Natural killer cell treated with Interleukin-12 subunit alpha and Interleukin-12 subunit beta and Interleukin-15 and Interleukin-18, amount 100 ng/mL, for 72 hours (primary cell): ENCODE measurements around the gene DCLRE1C. TPM values are rescaled to one million over a fixed set of nuclear protein-coding genes. Genes with fewer than 3 reads are reported as not detected.
"Not testable (repeated sequence)": the region's sequence is repeated elsewhere in the genome, so short reads cannot be mapped to it uniquely, and the experiment has no call there.

ENCODE experiments used
- ATAC-seq, 2 donors: fragments of 150-1000 bp; cut with Tn5 transposase in 1 of 2; sonication (Bioruptor Pico), chemical (Tn5 transposase) in 1 of 2; 2 replicates each; pipeline ENCODE4 v1.10.0; 2021
- DNase-seq: peaks from one replicate; pipeline ENCODE4 v3.0.0; 2022; ENCODE audit warnings: low spot score
- H3K27ac Mint-ChIP-seq, 2 donors: 1 replicate in 1 of 2; 2 replicates in 1 of 2; pipeline ENCODE4 v1.8.0; 2022; ENCODE audit warnings: mixed read lengths in 2 of 2, mild to moderate bottlenecking in 1 of 2, moderate library complexity in 1 of 2
- H3K27me3 Mint-ChIP-seq, 2 donors: 1 replicate in 1 of 2; 2 replicates in 1 of 2; pipeline ENCODE4 v1.8.0; 2022; ENCODE audit warnings: mixed read lengths in 2 of 2
- H3K36me3 Mint-ChIP-seq: one replicate; pipeline ENCODE4 v1.8.0; 2022; ENCODE audit warnings: mixed read lengths
- H3K4me1 Mint-ChIP-seq, 2 donors: 1 replicate in 1 of 2; 2 replicates in 1 of 2; pipeline ENCODE4 v1.8.0; 2022; ENCODE audit warnings: low read depth in 2 of 2, mixed read lengths in 2 of 2, mild to moderate bottlenecking in 1 of 2
- H3K4me3 Mint-ChIP-seq: one replicate; pipeline ENCODE4 v1.8.0; 2022; ENCODE audit warnings: mixed read lengths
- H3K9me3 Mint-ChIP-seq: 2 replicates; pipeline ENCODE4 v1.8.0; 2022; ENCODE audit warnings: mixed read lengths
- total RNA-seq, 2 donors: library from RNA; stranded (reverse); gene quantifications; one replicate each; pipeline ENCODE4 v1.2.3, GENCODE V29; 2022

The DCLRE1C gene
- total RNA-seq, 2 donors from 2014 or later = 24.8 to 37.3 TPM

- no peak for ATAC-seq
- H3K27me3 Mint-ChIP-seq = no peaks in the 10 kb centered on the region
- H3K4me1 Mint-ChIP-seq = peaks cover 0 to 3% of the 10 kb centered on the region in 2 donors
- no peaks in the 10 kb centered on the region for H3K9me3 Mint-ChIP-seq
- H3K27ac Mint-ChIP-seq = no peak overlapping the region
- no peak overlapping the region for H3K4me3 Mint-ChIP-seq
- H3K36me3 Mint-ChIP-seq = peaks cover 30% of the 10 kb centered on the region
- DNase-seq = no peak
These were observed 27.0 kb downstream of the DCLRE1C start for GRCh38 chr10:14926722-14927416.

GRCh38 chr10:14926061-14926470 is 27.8 kb downstream of the DCLRE1C start:
- DNase-seq (no peak), ATAC-seq (no peak)
- Mint-ChIP-seq H3K27ac (no peak overlapping the region), H3K9me3 (no peaks in the 10 kb centered on the region), H3K36me3 (peaks cover 37% of the 10 kb centered on the region), H3K27me3 (no peaks in the 10 kb centered on the region), H3K4me1 (peaks cover 0 to 7% of the 10 kb centered on the region in 2 donors), H3K4me3 (no peak overlapping the region)

GRCh38 chr10:14925268-14925667 is 28.6 kb downstream of the DCLRE1C start:
- no peaks in the 10 kb centered on the region for H3K9me3 Mint-ChIP-seq
- DNase-seq = no peak

GRCh38 chr10:14924013-14924412 is 29.9 kb downstream of the DCLRE1C start:
- H3K4me3 Mint-ChIP-seq = no peak overlapping the region
- H3K9me3 Mint-ChIP-seq = no peaks in the 10 kb centered on the region
- no peak for DNase-seq
- no peaks in the 10 kb centered on the region for H3K27me3 Mint-ChIP-seq
- no peak for ATAC-seq
- H3K27ac Mint-ChIP-seq = no peak overlapping the region
- peaks cover 0 to 10% of the 10 kb centered on the region in 2 donors for H3K4me1 Mint-ChIP-seq
- peaks cover 52% of the 10 kb centered on the region for H3K36me3 Mint-ChIP-seq

More at GRCh38 chr10:14925268-14925667, 28.6 kb downstream of the DCLRE1C start:
- peaks cover 0 to 7% of the 10 kb centered on the region in 2 donors for H3K4me1 Mint-ChIP-seq
- ATAC-seq = no peak
- H3K36me3 Mint-ChIP-seq = peaks cover 40% of the 10 kb centered on the region
- no peak overlapping the region for H3K27ac Mint-ChIP-seq
- H3K4me3 Mint-ChIP-seq = no peak overlapping the region
- no peaks in the 10 kb centered on the region for H3K27me3 Mint-ChIP-seq

GRCh38 chr10:14918964-14919363 is 34.9 kb downstream of the DCLRE1C start:
- Mint-ChIP-seq H3K4me3 (no peak overlapping the region), H3K4me1 (peaks cover 6 to 20% of the 10 kb centered on the region in 2 donors), H3K36me3 (peaks cover 60% of the 10 kb centered on the region), H3K27me3 (no peaks in the 10 kb centered on the region), H3K9me3 (no peaks in the 10 kb centered on the region), H3K27ac (peak overlapping the region in 1 of 2 donors; percentile 27)
- DNase-seq = no peak
- no peak for ATAC-seq

GRCh38 chr10:14917827-14918226 is 36.1 kb downstream of the DCLRE1C start:
- H3K27ac Mint-ChIP-seq = no peak overlapping the region
- H3K4me1 Mint-ChIP-seq = peaks cover 11 to 23% of the 10 kb centered on the region in 2 donors
- DNase-seq (no peak), ATAC-seq (no peak)
- no peaks in the 10 kb centered on the region for H3K27me3 Mint-ChIP-seq
- H3K4me3 Mint-ChIP-seq = no peak overlapping the region
- no peaks in the 10 kb centered on the region for H3K9me3 Mint-ChIP-seq
- peaks cover 67% of the 10 kb centered on the region for H3K36me3 Mint-ChIP-seq

- Mint-ChIP-seq H3K4me1 (peaks cover 11 to 23% of the 10 kb centered on the region in 2 donors), H3K27ac (no peak overlapping the region), H3K36me3 (peaks cover 61% of the 10 kb centered on the region), H3K27me3 (no peaks in the 10 kb centered on the region), H3K9me3 (no peaks in the 10 kb centered on the region), H3K4me3 (no peak overlapping the region)
- ATAC-seq (no peak), DNase-seq (no peak)
These were observed 37.3 kb downstream of the DCLRE1C start for GRCh38 chr10:14916600-14916999.

- Mint-ChIP-seq H3K4me1 (peaks cover 11 to 20% of the 10 kb centered on the region in 2 donors), H3K4me3 (no peak overlapping the region), H3K9me3 (no peaks in the 10 kb centered on the region), H3K27me3 (no peaks in the 10 kb centered on the region), H3K27ac (no peak overlapping the region), H3K36me3 (peaks cover 55% of the 10 kb centered on the region)
- DNase-seq (no peak), ATAC-seq (no peak)
These were observed 42.1 kb downstream of the DCLRE1C start for GRCh38 chr10:14911801-14912200.

GRCh38 chr10:14910953-14911352 is 42.9 kb downstream of the DCLRE1C start:
- no peaks in the 10 kb centered on the region for H3K9me3 Mint-ChIP-seq
- peaks cover 11 to 18% of the 10 kb centered on the region in 2 donors for H3K4me1 Mint-ChIP-seq
- DNase-seq = no peak
- H3K36me3 Mint-ChIP-seq = peaks cover 51% of the 10 kb centered on the region
- no peak for ATAC-seq
- H3K27me3 Mint-ChIP-seq = no peaks in the 10 kb centered on the region
- no peak overlapping the region for H3K27ac Mint-ChIP-seq
- H3K4me3 Mint-ChIP-seq = no peak overlapping the region

GRCh38 chr10:14909101-14909500 is 44.8 kb downstream of the DCLRE1C start:
- H3K4me1 Mint-ChIP-seq = peaks cover 5 to 8% of the 10 kb centered on the region in 2 donors
- DNase-seq = no peak
- H3K27ac Mint-ChIP-seq = no peak overlapping the region
- H3K27me3 Mint-ChIP-seq = no peaks in the 10 kb centered on the region
- peaks cover 42% of the 10 kb centered on the region for H3K36me3 Mint-ChIP-seq
- H3K9me3 Mint-ChIP-seq = no peaks in the 10 kb centered on the region
- no peak for ATAC-seq
- no peak overlapping the region for H3K4me3 Mint-ChIP-seq

- ATAC-seq, H3K4me1 Mint-ChIP-seq, DNase-seq, H3K4me3 Mint-ChIP-seq, H3K27me3 Mint-ChIP-seq, H3K9me3 Mint-ChIP-seq, H3K27ac Mint-ChIP-seq: not testable (repeated sequence)
- H3K36me3 Mint-ChIP-seq = peaks cover 34% of the 10 kb centered on the region
These were observed 46.3 kb downstream of the DCLRE1C start for GRCh38 chr10:14907591-14907990.

GRCh38 chr10:14906765-14907164 is 47.1 kb downstream of the DCLRE1C start:
- Mint-ChIP-seq H3K36me3 (peaks cover 32% of the 10 kb centered on the region), H3K4me1 (peaks cover 0 to 5% of the 10 kb centered on the region in 2 donors), H3K27ac (no peak overlapping the region), H3K4me3 (no peak overlapping the region), H3K9me3 (no peaks in the 10 kb centered on the region), H3K27me3 (no peaks in the 10 kb centered on the region)
- ATAC-seq = no peak
- DNase-seq = no peak

- Mint-ChIP-seq H3K4me1 (peaks cover 0 to 2% of the 10 kb centered on the region in 2 donors), H3K4me3 (no peak overlapping the region), H3K27me3 (no peaks in the 10 kb centered on the region), H3K36me3 (peaks cover 23% of the 10 kb centered on the region), H3K9me3 (no peaks in the 10 kb centered on the region), H3K27ac (peak overlapping the region; percentile 14 to 16)
- ATAC-seq (no peak), DNase-seq (no peak)
These were observed 48.0 kb downstream of the DCLRE1C start for GRCh38 chr10:14905890-14906289.

GRCh38 chr10:14904864-14905263 is 49.0 kb downstream of the DCLRE1C start:
- H3K27ac Mint-ChIP-seq = no peak overlapping the region
- no peak overlapping the region for H3K4me3 Mint-ChIP-seq
- no peaks in the 10 kb centered on the region for H3K4me1 Mint-ChIP-seq
- ATAC-seq (no peak), DNase-seq (no peak)
- peaks cover 19% of the 10 kb centered on the region for H3K36me3 Mint-ChIP-seq
- H3K9me3 Mint-ChIP-seq = no peaks in the 10 kb centered on the region
- no peaks in the 10 kb centered on the region for H3K27me3 Mint-ChIP-seq

GRCh38 chr10:14904316-14904732 is 49.6 kb downstream of the DCLRE1C start:
- no peaks in the 10 kb centered on the region for H3K4me1 Mint-ChIP-seq
- peaks cover 17% of the 10 kb centered on the region for H3K36me3 Mint-ChIP-seq
- no peak for DNase-seq
- no peaks in the 10 kb centered on the region for H3K27me3 Mint-ChIP-seq
- no peak overlapping the region for H3K4me3 Mint-ChIP-seq
- no peak overlapping the region for H3K27ac Mint-ChIP-seq
- no peak for ATAC-seq
- H3K9me3 Mint-ChIP-seq = no peaks in the 10 kb centered on the region
